Type B pancreatic cell (in vitro differentiated cells): Measurements from ENCODE around the gene TMEM179. TPM values are rescaled to one million over a fixed set of nuclear protein-coding genes. Genes with fewer than 3 reads are reported as not detected.

ENCODE experiments used
- DNase-seq: peaks from one replicate; pipeline ENCODE4 v3.0.0; 2021; ENCODE audit warnings: mixed read lengths; ENCODE audit not compliant: unreplicated experiment; ENCODE audit errors: extremely low spot score
- H3K27ac Mint-ChIP-seq: 2 replicates; pipeline ENCODE4 v1.8.0; 2021; ENCODE audit warnings: mild to moderate bottlenecking, mixed read lengths
- H3K27me3 Mint-ChIP-seq: 2 replicates; pipeline ENCODE4 v1.8.0; 2021; ENCODE audit warnings: mixed read lengths
- H3K36me3 Mint-ChIP-seq: 2 replicates; pipeline ENCODE4 v1.8.0; 2021; ENCODE audit warnings: mixed read lengths
- H3K4me1 Mint-ChIP-seq: one replicate; pipeline ENCODE4 v1.8.0; 2021; ENCODE audit warnings: mixed read lengths; ENCODE audit not compliant: unreplicated experiment
- H3K4me3 Mint-ChIP-seq: 2 replicates; pipeline ENCODE4 v1.8.0; 2021; ENCODE audit warnings: mild to moderate bottlenecking, mixed read lengths
- H3K9me3 Mint-ChIP-seq: 2 replicates; pipeline ENCODE4 v1.8.0; 2021; ENCODE audit warnings: mixed read lengths
- CTCF ChIP-seq: fragments of 200-600 bp; sonication (generic); conservative IDR thresholded peaks from 2 replicates; pipeline ENCODE4 v1.5.0; 2021; ENCODE audit warnings: antibody characterized with exemption, mild to moderate bottlenecking
- total RNA-seq: library from RNA; stranded (reverse); gene quantifications from 2 replicates; pipeline ENCODE4 v1.2.1, GENCODE V29; 2021; ENCODE audit warnings: low replicate concordance

TMEM179 gene
- total RNA-seq, 1 donor from 2014 or later: 9.0 TPM

GRCh38 chr14:104624939-104625338 is 20.4 kb upstream of the TMEM179 start:
- TF ChIP-seq CTCF: no peak
- Mint-ChIP-seq H3K4me1 (no peaks in the 10 kb centered on the region), H3K27ac (no peak overlapping the region), H3K27me3 (peaks cover 40% of the 10 kb centered on the region), H3K4me3 (no peak overlapping the region), H3K36me3 (peaks cover 3% of the 10 kb centered on the region), H3K9me3 (peaks cover 6% of the 10 kb centered on the region)
- DNase-seq: no peak

- Mint-ChIP-seq H3K36me3 (no peaks in the 10 kb centered on the region), H3K27me3 (peaks cover 63% of the 10 kb centered on the region)
- TF ChIP-seq CTCF: no peak
These were observed 9.7 kb upstream of the TMEM179 start for GRCh38 chr14:104614126-104614812.

GRCh38 chr14:104611881-104612280 is 7.3 kb upstream of the TMEM179 start:
- H3K27ac Mint-ChIP-seq: no peak overlapping the region
- no peaks in the 10 kb centered on the region for H3K36me3 Mint-ChIP-seq
- no peak overlapping the region for H3K4me3 Mint-ChIP-seq
- no peak for TF ChIP-seq CTCF
- no peak for DNase-seq
- peaks cover 66% of the 10 kb centered on the region for H3K27me3 Mint-ChIP-seq
- H3K9me3 Mint-ChIP-seq: no peaks in the 10 kb centered on the region
- no peaks in the 10 kb centered on the region for H3K4me1 Mint-ChIP-seq

More at GRCh38 chr14:104614126-104614812, 9.7 kb upstream of the TMEM179 start:
- no peaks in the 10 kb centered on the region for H3K9me3 Mint-ChIP-seq
- DNase-seq: no peak
- H3K27ac Mint-ChIP-seq: no peak overlapping the region
- H3K4me3 Mint-ChIP-seq: no peak overlapping the region
- H3K4me1 Mint-ChIP-seq: no peaks in the 10 kb centered on the region

- H3K4me1 Mint-ChIP-seq: no peaks in the 10 kb centered on the region
- H3K36me3 Mint-ChIP-seq: no peaks in the 10 kb centered on the region
- no peaks in the 10 kb centered on the region for H3K9me3 Mint-ChIP-seq
- DNase-seq: no peak
- TF ChIP-seq CTCF: no peak
- no peak overlapping the region for H3K4me3 Mint-ChIP-seq
- peaks cover 68% of the 10 kb centered on the region for H3K27me3 Mint-ChIP-seq
- no peak overlapping the region for H3K27ac Mint-ChIP-seq
These were observed 6.3 kb upstream of the TMEM179 start for GRCh38 chr14:104610749-104611310.

DNA sequence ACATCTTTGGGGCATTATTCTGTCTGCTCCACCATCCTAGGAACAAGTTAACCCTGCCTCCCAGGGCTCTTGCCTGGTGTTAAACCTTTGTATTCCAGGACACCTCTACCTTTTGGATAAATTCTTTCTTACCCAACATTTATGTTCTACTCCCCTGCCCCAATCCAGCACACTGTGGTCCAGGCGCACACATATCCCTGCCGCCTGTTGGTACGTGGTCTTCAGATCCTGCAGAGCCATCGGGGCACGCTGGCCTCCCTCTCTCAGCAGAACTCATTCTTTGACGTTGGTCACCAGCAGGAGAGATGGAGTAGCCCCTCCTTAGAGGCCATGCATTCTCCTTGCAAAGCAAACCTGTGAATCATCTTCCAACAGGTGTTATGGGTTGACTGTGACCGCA is 5.1 kb upstream of the TMEM179 start:
- Mint-ChIP-seq H3K4me3 (no peak overlapping the region), H3K36me3 (no peaks in the 10 kb centered on the region), H3K4me1 (no peaks in the 10 kb centered on the region), H3K27ac (no peak overlapping the region), H3K9me3 (no peaks in the 10 kb centered on the region), H3K27me3 (peaks cover 72% of the 10 kb centered on the region)
- TF ChIP-seq CTCF: no peak
- no peak for DNase-seq
